ENCODE results near the gene SLC8A1. TPM values are rescaled to one million over a fixed set of nuclear protein-coding genes. Genes with fewer than 3 reads are reported as not detected.
A peak's percentile ranks its signal among the peaks of the same experiment; 100 is the strongest.

The SLC8A1 gene
- total RNA-seq, 1 experiment from 2014 or later = 12.4 TPM

DNA sequence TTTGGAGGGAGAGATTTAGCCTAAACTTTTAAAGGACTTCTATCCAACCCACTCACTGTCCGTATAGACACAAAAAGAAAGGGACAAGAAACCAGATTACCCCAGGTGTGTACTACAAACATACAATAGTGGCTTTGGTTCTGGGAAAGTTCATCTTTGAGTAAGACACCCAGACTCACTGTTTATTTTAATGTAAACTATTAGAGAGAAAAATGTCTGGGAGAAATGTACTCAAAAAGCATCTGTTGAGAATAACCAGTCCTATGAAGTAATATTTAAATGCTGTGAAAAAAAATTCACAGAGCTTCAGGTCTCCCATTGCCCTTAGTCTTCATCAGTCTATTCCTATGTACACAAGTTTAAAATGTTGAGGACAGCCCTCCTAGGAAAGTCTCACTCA, 107.5 kb downstream of the SLC8A1 start:
- in situ Hi-C loops (cut with HindIII; ENCODE audit: low pct_unique_long_range_greater_than_20kb, low sequenced_read_pairs) = no loop called here
- no peak for DNase-seq (ENCODE audit: low read depth)

GRCh38 chr2:40343902-40344301, 108.0 kb downstream of the SLC8A1 start:
- in situ Hi-C loops (cut with HindIII; ENCODE audit: low pct_unique_long_range_greater_than_20kb, low sequenced_read_pairs) = no loop called here
- peak; percentile 20 for DNase-seq (ENCODE audit: low read depth)

DNA sequence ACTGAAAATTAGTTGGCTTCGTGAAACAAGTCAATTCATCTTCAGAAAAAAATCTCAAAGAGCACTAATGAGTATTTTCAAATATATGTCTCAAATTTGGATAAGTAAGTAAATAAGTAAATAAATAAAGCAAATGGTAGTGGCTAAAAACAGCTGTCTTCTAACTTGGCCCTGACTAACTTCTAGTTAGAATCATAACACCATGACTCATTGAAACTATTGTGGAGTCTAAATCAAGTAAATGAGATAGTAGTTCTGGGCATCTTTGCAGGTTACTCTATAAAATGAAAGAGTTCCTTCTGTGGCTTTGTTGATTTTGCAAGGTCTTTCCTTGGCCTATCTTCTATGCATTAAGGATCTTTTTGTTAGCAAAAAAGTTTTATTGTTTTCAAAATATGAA, 110.7 kb downstream of the SLC8A1 start:
- in situ Hi-C loops (cut with HindIII; ENCODE audit: low pct_unique_long_range_greater_than_20kb, low sequenced_read_pairs) = no loop called here
- DNase-seq (ENCODE audit: low read depth) = no peak

DNA sequence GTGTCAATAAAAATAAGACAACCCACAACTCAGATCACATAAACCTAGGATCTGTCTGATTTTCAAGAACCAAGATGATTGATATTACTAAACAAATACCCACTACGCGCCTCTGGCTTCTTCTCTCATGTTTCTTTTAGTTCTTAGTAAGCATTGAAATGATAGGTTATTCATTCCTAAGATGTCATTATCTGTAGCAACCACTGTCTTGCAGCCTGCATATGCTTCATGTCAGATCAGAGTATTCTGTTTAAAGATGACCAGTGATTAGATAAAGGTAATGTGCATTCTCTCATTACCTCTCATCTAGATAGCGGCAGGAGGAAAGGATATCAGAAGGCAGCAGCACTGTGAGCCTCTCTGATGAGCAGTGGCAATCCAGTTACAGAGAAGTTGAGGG, 112.9 kb downstream of the SLC8A1 start:
- in situ Hi-C loops (cut with HindIII; ENCODE audit: low pct_unique_long_range_greater_than_20kb, low sequenced_read_pairs) = no loop called here
- DNase-seq (ENCODE audit: low read depth) = no peak

DNA sequence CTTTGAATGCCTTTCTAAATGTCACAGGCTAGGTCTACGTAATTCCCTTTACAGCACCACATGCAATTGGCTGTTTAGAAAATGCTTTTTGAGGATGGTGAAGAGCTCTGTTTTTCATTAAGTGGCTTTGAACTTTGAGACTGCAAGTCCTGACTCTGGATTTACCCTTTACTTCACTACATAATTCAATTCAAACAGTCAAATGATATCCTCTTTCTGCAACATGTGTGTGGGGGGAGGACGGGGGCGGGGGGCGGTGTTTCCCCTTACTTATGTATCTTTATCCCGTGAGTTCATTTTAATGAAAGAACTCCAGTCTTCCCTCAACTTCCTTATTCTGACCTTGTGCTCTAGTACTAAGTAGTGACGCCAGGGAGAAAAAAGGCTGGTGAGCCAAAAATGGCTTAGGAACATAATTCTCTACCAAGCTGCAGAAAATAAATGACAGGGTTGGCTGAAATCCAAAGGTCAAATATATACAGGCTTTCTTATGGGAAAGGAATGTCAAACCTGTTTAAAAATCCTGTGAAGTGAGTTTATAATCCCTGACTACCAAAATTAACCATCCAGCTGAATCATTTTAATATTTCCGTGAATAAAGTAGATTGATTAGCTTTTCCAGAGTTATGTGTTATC, 119.6 kb downstream of the SLC8A1 start:
- DNase-seq (ENCODE audit: low read depth) = peak; percentile 37

DNA sequence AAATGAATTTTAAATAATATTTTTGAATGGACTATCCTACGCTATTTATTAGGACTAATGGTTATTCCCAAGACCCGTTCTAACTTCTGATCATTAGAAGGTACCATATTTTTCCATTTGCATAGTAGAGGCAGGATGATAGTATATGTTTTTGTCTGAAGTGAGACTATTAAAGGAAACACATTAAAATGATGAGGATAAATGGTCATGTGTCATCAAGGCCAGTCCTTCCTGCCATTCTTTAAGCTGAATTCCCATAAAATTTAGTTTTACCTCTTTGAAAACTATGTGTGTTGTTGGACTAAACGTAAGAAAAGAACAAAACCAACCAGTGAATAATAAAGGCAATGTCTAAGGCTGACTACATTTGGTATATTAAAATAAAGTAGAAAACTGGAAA, 121.8 kb downstream of the SLC8A1 start:
- in situ Hi-C loops (cut with HindIII; ENCODE audit: low pct_unique_long_range_greater_than_20kb, low sequenced_read_pairs) = no loop called here
- DNase-seq (ENCODE audit: low read depth) = no peak

More for the DNA sequence above, 119.6 kb downstream of the SLC8A1 start:
- in situ Hi-C loops (cut with HindIII; ENCODE audit: low pct_unique_long_range_greater_than_20kb, low sequenced_read_pairs) = no loop called here

DNA sequence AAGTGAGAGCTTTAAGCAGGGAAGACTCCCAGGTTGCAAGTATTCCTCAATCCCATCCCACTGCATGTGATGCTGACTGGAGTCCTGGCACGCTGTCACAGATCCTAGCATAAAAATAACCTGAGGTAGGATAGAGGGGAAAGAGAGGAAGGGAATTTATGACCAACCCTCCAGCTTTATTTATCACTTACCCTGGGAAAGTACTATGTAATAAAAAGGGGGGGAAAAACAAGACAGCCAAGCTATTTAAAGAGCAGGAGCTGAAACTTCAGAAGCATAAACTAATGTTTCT, 122.2 kb downstream of the SLC8A1 start:
- in situ Hi-C loops (cut with HindIII; ENCODE audit: low pct_unique_long_range_greater_than_20kb, low sequenced_read_pairs) = no loop called here

DNA sequence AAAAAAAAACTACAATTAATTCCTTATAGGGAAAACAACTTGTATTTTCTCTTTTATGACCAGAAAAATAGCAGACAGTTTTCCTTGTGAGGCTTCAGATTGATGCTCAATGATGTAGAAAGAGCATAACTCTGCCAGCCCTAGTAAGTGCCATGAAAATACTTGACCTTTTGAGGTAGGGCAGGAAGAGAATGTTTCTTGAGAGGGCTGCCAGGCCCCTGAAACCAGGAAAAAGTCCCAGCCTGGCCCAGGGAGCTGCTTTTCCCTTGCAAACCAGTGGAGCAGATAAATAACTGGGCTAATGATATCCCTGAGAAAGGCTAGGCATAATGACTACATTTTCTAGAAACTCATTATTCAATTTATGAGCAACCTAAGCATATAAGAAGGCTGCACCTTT, 126.8 kb downstream of the SLC8A1 start:
- peak; percentile 49 for DNase-seq (ENCODE audit: low read depth)
- in situ Hi-C loops (cut with HindIII; ENCODE audit: low pct_unique_long_range_greater_than_20kb, low sequenced_read_pairs) = no loop called here

More for the DNA sequence above, 122.2 kb downstream of the SLC8A1 start:
- DNase-seq (ENCODE audit: low read depth) = no peak

- no peak for DNase-seq (ENCODE audit: low read depth)
- in situ Hi-C loops (cut with HindIII; ENCODE audit: low pct_unique_long_range_greater_than_20kb, low sequenced_read_pairs) = no loop called here
Measured at GRCh38 chr2:40324656-40325055, 127.2 kb downstream of the SLC8A1 start.

GRCh38 chr2:40321822-40322221, 130.1 kb downstream of the SLC8A1 start:
- DNase-seq (ENCODE audit: low read depth) = no peak
- in situ Hi-C loops (cut with HindIII; ENCODE audit: low pct_unique_long_range_greater_than_20kb, low sequenced_read_pairs) = no loop called here

DNA sequence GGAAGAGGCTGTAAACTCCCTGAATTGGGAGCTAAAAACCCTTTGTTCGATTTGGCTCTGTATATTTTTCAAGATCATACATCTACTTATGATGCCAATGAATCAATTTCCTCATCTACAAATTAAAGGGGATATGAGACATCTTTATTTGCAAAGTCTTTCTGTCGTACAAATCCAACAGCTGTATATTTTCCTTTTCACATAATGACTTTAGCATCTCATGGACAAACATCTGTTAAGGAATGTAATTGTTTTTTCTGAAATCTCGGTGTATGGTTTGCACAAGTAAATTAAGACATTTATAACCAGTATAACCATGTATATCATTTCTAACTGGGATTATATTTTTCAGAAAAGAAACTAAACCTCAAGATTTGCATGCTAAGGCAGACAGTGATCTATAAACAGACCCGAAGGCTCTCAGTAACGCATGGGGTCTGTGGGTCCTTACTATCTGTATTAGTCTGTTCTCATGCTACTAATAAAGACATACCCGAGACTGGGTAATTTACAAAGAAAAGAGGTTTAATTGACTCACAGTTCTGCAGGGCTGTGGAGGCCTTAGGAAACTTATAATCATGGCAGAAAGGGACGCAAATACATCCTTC, 130.8 kb downstream of the SLC8A1 start:
- in situ Hi-C loops (cut with HindIII; ENCODE audit: low pct_unique_long_range_greater_than_20kb, low sequenced_read_pairs) = no loop called here
- no peak for DNase-seq (ENCODE audit: low read depth)

GRCh38 chr2:40318921-40319320, 133.0 kb downstream of the SLC8A1 start:
- no peak for DNase-seq (ENCODE audit: low read depth)
- in situ Hi-C loops (cut with HindIII; ENCODE audit: low pct_unique_long_range_greater_than_20kb, low sequenced_read_pairs) = no loop called here

- no peak for DNase-seq (ENCODE audit: low read depth)
- in situ Hi-C loops (cut with HindIII; ENCODE audit: low pct_unique_long_range_greater_than_20kb, low sequenced_read_pairs) = no loop called here
Measured at GRCh38 chr2:40317761-40318160, 134.1 kb downstream of the SLC8A1 start.

GRCh38 chr2:40317046-40317445, 134.8 kb downstream of the SLC8A1 start:
- no peak for DNase-seq (ENCODE audit: low read depth)
- in situ Hi-C loops (cut with HindIII; ENCODE audit: low pct_unique_long_range_greater_than_20kb, low sequenced_read_pairs) = no loop called here

DNA sequence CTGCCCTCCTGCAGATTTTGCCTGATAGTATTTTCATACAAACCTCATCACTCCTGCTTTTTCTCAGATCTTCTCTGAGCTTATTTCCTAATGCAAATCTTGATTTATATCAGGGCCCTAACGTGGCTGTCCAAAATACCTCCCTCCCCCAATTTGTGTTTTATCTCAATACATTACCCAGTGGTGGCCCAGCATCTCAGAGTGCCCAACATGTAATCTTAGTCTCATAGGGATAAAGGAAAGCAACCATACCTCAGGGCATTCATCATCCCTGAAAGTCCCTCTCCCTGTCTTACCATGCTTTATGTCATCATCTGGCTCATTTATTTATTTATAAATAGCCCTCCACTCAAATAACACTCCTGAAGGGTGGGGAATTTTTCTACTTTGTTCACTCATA, 135.3 kb downstream of the SLC8A1 start:
- in situ Hi-C loops (cut with HindIII; ENCODE audit: low pct_unique_long_range_greater_than_20kb, low sequenced_read_pairs) = no loop called here
- DNase-seq (ENCODE audit: low read depth) = no peak

GRCh38 chr2:40315683-40316082, 136.2 kb downstream of the SLC8A1 start:
- DNase-seq (ENCODE audit: low read depth) = no peak
- in situ Hi-C loops (cut with HindIII; ENCODE audit: low pct_unique_long_range_greater_than_20kb, low sequenced_read_pairs) = no loop called here

GRCh38 chr2:40311026-40311425, 140.9 kb downstream of the SLC8A1 start:
- DNase-seq (ENCODE audit: low read depth) = no peak
- in situ Hi-C loops (cut with HindIII; ENCODE audit: low pct_unique_long_range_greater_than_20kb, low sequenced_read_pairs) = no loop called here

DNA sequence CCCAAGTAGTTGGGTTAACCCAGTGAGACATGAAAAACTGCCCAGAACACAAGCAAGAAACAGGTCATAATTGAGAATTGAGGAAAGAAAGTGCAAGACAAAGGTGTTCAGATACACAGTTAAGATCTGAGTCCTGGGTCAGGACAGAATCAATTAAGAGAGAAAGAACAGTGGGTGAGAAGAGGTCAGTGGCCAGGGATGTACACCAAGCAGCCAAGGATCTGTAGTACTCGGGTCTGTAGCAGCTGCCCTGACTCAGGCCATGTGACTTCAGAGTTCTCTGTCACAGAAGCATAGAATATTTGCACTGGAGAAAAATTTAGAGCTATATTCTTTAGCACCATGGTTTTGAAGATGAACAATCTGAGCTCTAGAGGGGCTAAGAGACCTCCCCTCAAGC, 141.6 kb downstream of the SLC8A1 start:
- in situ Hi-C loops (cut with HindIII; ENCODE audit: low pct_unique_long_range_greater_than_20kb, low sequenced_read_pairs) = no loop called here
- no peak for DNase-seq (ENCODE audit: low read depth)

DNA sequence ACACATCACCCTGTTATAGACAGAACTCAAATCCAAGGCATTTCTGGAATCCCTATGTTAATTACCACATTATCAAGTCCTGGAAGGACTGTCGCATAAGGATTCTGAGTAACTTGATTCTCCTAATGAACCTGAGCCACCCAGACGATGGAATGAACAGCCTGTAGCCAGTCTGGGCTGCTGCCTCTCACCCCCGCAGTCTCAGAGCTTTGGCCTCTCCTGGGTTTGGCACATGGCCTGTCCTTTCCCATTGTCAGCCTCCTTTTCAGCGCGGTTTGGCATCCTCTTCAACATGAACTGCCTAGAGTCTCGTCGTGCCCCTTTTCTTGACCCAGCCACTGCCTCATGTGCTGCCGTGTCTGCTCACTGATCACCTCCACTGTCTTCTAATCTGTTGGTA, 147.6 kb downstream of the SLC8A1 start:
- DNase-seq (ENCODE audit: low read depth) = no peak
- in situ Hi-C loops (cut with HindIII; ENCODE audit: low pct_unique_long_range_greater_than_20kb, low sequenced_read_pairs) = no loop called here

DNA sequence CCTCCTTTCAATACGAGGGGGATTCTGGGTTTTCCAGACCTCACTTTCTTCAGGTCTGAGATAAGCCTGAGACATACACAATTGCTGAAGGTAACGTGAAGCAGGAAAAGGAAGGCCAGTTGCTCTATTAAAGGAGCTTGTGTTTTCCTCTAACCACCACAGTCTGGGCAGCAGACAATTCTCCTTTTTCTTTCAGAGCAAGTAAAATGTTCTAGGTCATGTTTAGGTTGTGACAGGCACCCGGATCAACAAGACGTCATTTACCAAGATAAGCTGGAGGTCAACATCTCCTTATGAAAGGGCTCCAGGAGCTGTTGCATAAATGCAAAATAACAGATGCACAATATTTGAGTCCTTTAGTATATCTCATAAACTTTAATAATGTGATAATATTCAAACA, 148.1 kb downstream of the SLC8A1 start:
- in situ Hi-C loops (cut with HindIII; ENCODE audit: low pct_unique_long_range_greater_than_20kb, low sequenced_read_pairs) = no loop called here
- DNase-seq (ENCODE audit: low read depth) = no peak

Data from Caki2 (cell line).